ENCODE data around the gene PDZD8. TPM values are rescaled to one million over a fixed set of nuclear protein-coding genes. Genes with fewer than 3 reads are reported as not detected.

The PDZD8 gene
- polyA plus RNA-seq, 2 of the 4 experiments (the other 2 are of a cell fraction), result 27.4 to 76.7 TPM

GRCh38 chr10:117255835-117256460 is 119.3 kb downstream of the PDZD8 start:
- Histone ChIP-seq H3K27ac (no peak overlapping the region), H3K4me3 (no peak overlapping the region), H3K4me2 (no peak overlapping the region), H3K9me3 (no peaks in the 10 kb centered on the region), H3K4me1 (no peaks in the 10 kb centered on the region)
- ATAC-seq, result no peak
- WGBS (ENCODE audit: missing lambda C conversion rate), result 77% methylated on average over 4 of the region's 9 CpGs
- no peak for DNase-seq (ENCODE audit: low read depth in 1 of 2, low spot score in 1 of 2)
- TF ChIP-seq NPAS2 (CRISPR knock-in tag; IDR thresholded peaks at IDR 0.05; ENCODE audit: borderline replicate concordance) (no peak), HOXB13 (CRISPR knock-in tag; IDR thresholded peaks at IDR 0.05; ENCODE audit: low read depth) (no peak), NFE2L2 (conservative IDR thresholded peaks at IDR 0.05; ENCODE audit: low read length) (no peak), NR3C1 (IDR thresholded peaks at IDR 0.05) (no peak), ZC3H11A (IDR thresholded peaks at IDR 0.05) (no peak), SMC3 (IDR thresholded peaks at IDR 0.05) (no peak), EP300 (IDR thresholded peaks at IDR 0.05) (no peak), CBX2 (IDR thresholded peaks at IDR 0.05; ENCODE audit: borderline replicate concordance, low read depth) (no peak), HEYL (CRISPR knock-in tag; IDR thresholded peaks at IDR 0.05) (no peak), FOSL2 (IDR thresholded peaks at IDR 0.05) (no peak), FOSL2 (CRISPR knock-in tag; IDR thresholded peaks at IDR 0.05) (no peak), EHMT2 (IDR thresholded peaks at IDR 0.05; ENCODE audit: low read depth) (no peak), ZSCAN20 (CRISPR knock-in tag; IDR thresholded peaks at IDR 0.05) (no peak), TP53 (CRISPR knock-in tag; IDR thresholded peaks at IDR 0.05) (no peak), E2F6 (IDR thresholded peaks at IDR 0.05; ENCODE audit: borderline replicate concordance, low read depth) (no peak), ELK1 (IDR thresholded peaks at IDR 0.05; ENCODE audit: low read depth, low read length) (no peak), ESRRA (IDR thresholded peaks at IDR 0.05; ENCODE audit: borderline replicate concordance, low read length) (no peak)
- ChIA-PET POLR2A (no interaction called here), CTCF (no interaction called here)
- FAIRE-seq, result no peak

GRCh38 chr10:117254774-117255735 is 120.2 kb downstream of the PDZD8 start:
- 68% methylated on average over 25 of the region's 26 CpGs for WGBS (ENCODE audit: missing lambda C conversion rate)
- ChIA-PET CTCF (interaction anchor here (0.7 kb wide), 1 partner anchor 9 kb away, joined by 3 read pairs; no protein-coding TSS in a partner anchor), POLR2A (no interaction called here)
- TF ChIP-seq GATA3 (IDR thresholded peaks at IDR 0.05; ENCODE audit: borderline replicate concordance), result no peak
- no peak for TF ChIP-seq SMC3 (IDR thresholded peaks at IDR 0.05)
- no peak for TF ChIP-seq EP300 (IDR thresholded peaks at IDR 0.05)
- FAIRE-seq, result no peak
- no peak overlapping the region for H3K4me3 ChIP-seq
- ATAC-seq, result no peak
- H3K9me3 ChIP-seq, result no peaks in the 10 kb centered on the region
- H3K4me2 ChIP-seq, result no peak overlapping the region
- H3K27ac ChIP-seq, result no peak overlapping the region
- H3K4me1 ChIP-seq, result no peaks in the 10 kb centered on the region
- DNase-seq (ENCODE audit: low read depth in 1 of 2, low spot score in 1 of 2), result no peak

- 66% methylated on average over 9 of the region's 9 CpGs for WGBS (ENCODE audit: missing lambda C conversion rate)
- ATAC-seq (no peak), DNase-seq (ENCODE audit: low read depth in 1 of 2, low spot score in 1 of 2) (no peak), FAIRE-seq (no peak)
- H3K4me2 ChIP-seq, result no peak overlapping the region
- ChIA-PET CTCF (no interaction called here), POLR2A (no interaction called here)
- H3K27ac ChIP-seq, result no peak overlapping the region
- no peaks in the 10 kb centered on the region for H3K4me1 ChIP-seq
- H3K4me3 ChIP-seq, result no peak overlapping the region
- H3K9me3 ChIP-seq, result no peaks in the 10 kb centered on the region
- no peak for TF ChIP-seq ESRRA (IDR thresholded peaks at IDR 0.05; ENCODE audit: borderline replicate concordance, low read length)
- no peak for TF ChIP-seq MAZ (IDR thresholded peaks at IDR 0.05; ENCODE audit: borderline replicate concordance, low read depth, low read length)
- no peak for TF ChIP-seq HMGXB4 (CRISPR knock-in tag; IDR thresholded peaks at IDR 0.05; ENCODE audit: borderline replicate concordance)
- no peak for TF ChIP-seq PBX3 (IDR thresholded peaks at IDR 0.05)
- no peak for TF ChIP-seq CBX2 (IDR thresholded peaks at IDR 0.05; ENCODE audit: borderline replicate concordance, low read depth)
- peak; percentile 37; the same call in 1 of the 2 replicates for TF ChIP-seq REST (IDR thresholded peaks at IDR 0.05)
Observed at GRCh38 chr10:117254338-117254737, 120.9 kb downstream of the PDZD8 start.

All from A549 (cell line).